HG03196 (cell line): ENCODE results near the gene GBX1.

Experiments used
- ATAC-seq: cut with Tn5 transposase; IDR thresholded peaks from one replicate; pipeline ENCODE4 v1.9.1; 2021; ENCODE audit not compliant: unreplicated experiment

Gene GBX1

GRCh38 chr7:151141311-151141854, 26.1 kb downstream of the GBX1 start:
- no peak for ATAC-seq

- ATAC-seq, result no peak
Observed at GRCh38 chr7:151140826-151141225, 26.7 kb downstream of the GBX1 start.

GRCh38 chr7:151139791-151140190, 27.7 kb downstream of the GBX1 start:
- ATAC-seq, result no peak

- ATAC-seq, result no peak
Observed at GRCh38 chr7:151139071-151139790, 28.3 kb downstream of the GBX1 start.

GRCh38 chr7:151138153-151138851, 29.2 kb downstream of the GBX1 start:
- ATAC-seq, result no peak

- no peak for ATAC-seq
Observed at GRCh38 chr7:151137791-151138152, 29.7 kb downstream of the GBX1 start.

GRCh38 chr7:151137076-151137675, 30.3 kb downstream of the GBX1 start:
- no peak for ATAC-seq

- no peak for ATAC-seq
Observed at GRCh38 chr7:151135866-151136843, 31.3 kb downstream of the GBX1 start.

GRCh38 chr7:151135525-151135845, 32.0 kb downstream of the GBX1 start:
- ATAC-seq, result no peak

GRCh38 chr7:151134743-151135524, 32.6 kb downstream of the GBX1 start:
- ATAC-seq, result no peak

- no peak for ATAC-seq
Observed at GRCh38 chr7:151133986-151134742, 33.3 kb downstream of the GBX1 start.

GRCh38 chr7:151133266-151133985, 34.1 kb downstream of the GBX1 start:
- no peak for ATAC-seq

- ATAC-seq, result no peak
Observed at GRCh38 chr7:151132461-151133205, 34.9 kb downstream of the GBX1 start.

- no peak for ATAC-seq
Observed at GRCh38 chr7:151131592-151132293, 35.8 kb downstream of the GBX1 start.

- ATAC-seq, result no peak
Observed at GRCh38 chr7:151131224-151131591, 36.3 kb downstream of the GBX1 start.

GRCh38 chr7:151130741-151131157, 36.7 kb downstream of the GBX1 start:
- ATAC-seq, result no peak

- no peak for ATAC-seq
Observed at GRCh38 chr7:151129960-151130591, 37.4 kb downstream of the GBX1 start.
